ENCODE measurements around the gene NSA2.

The NSA2 gene

GRCh38 chr5:74801197-74801596 lies 34.1 kb downstream of the NSA2 start:
- FAIRE-seq, result no peak
- TF ChIP-seq TAF1 (IDR thresholded peaks at IDR 0.05; ENCODE audit: low read depth, low read length), result no peak
- TF ChIP-seq POLR2AphosphoS5 (IDR thresholded peaks at IDR 0.05; ENCODE audit: low read depth, low read length), result no peak
- TF ChIP-seq POU2F2 (IDR thresholded peaks at IDR 0.05; ENCODE audit: low read depth, low read length), result no peak
- TF ChIP-seq POLR2A (IDR thresholded peaks at IDR 0.05; ENCODE audit: low read depth, low read length), result no peak
- no peak for TF ChIP-seq PAX5 (IDR thresholded peaks at IDR 0.05; ENCODE audit: insufficient read depth, low read length, severe bottlenecking)
- TF ChIP-seq SPI1 (IDR thresholded peaks at IDR 0.05; ENCODE audit: low read depth, low read length), result no peak
- DNase-seq (ENCODE audit: insufficient read length, low spot score), result no peak

GRCh38 chr5:74801941-74802340 lies 34.9 kb downstream of the NSA2 start:
- FAIRE-seq, result no peak
- no peak for DNase-seq (ENCODE audit: insufficient read length, low spot score)
- no peak for TF ChIP-seq POLR2AphosphoS5 (IDR thresholded peaks at IDR 0.05; ENCODE audit: low read depth, low read length)
- no peak for TF ChIP-seq TAF1 (IDR thresholded peaks at IDR 0.05; ENCODE audit: low read depth, low read length)
- TF ChIP-seq POLR2A (IDR thresholded peaks at IDR 0.05; ENCODE audit: low read depth, low read length), result no peak
- TF ChIP-seq PAX5 (IDR thresholded peaks at IDR 0.05; ENCODE audit: insufficient read depth, low read length, severe bottlenecking), result no peak
- TF ChIP-seq POU2F2 (IDR thresholded peaks at IDR 0.05; ENCODE audit: low read depth, low read length), result no peak
- TF ChIP-seq SPI1 (IDR thresholded peaks at IDR 0.05; ENCODE audit: low read depth, low read length), result no peak

GRCh38 chr5:74810915-74811314 lies 43.9 kb downstream of the NSA2 start:
- FAIRE-seq (no peak), DNase-seq (ENCODE audit: insufficient read length, low spot score) (no peak)
- TF ChIP-seq POLR2A (IDR thresholded peaks at IDR 0.05; ENCODE audit: low read depth, low read length) (no peak), POU2F2 (IDR thresholded peaks at IDR 0.05; ENCODE audit: low read depth, low read length) (no peak), PAX5 (IDR thresholded peaks at IDR 0.05; ENCODE audit: insufficient read depth, low read length, severe bottlenecking) (no peak)

GRCh38 chr5:74816875-74817274 lies 49.8 kb downstream of the NSA2 start:
- FAIRE-seq, result no peak
- no peak for TF ChIP-seq POLR2A (IDR thresholded peaks at IDR 0.05; ENCODE audit: low read depth, low read length)
- no peak for TF ChIP-seq POLR2AphosphoS5 (IDR thresholded peaks at IDR 0.05; ENCODE audit: low read depth, low read length)
- TF ChIP-seq POU2F2 (IDR thresholded peaks at IDR 0.05; ENCODE audit: low read depth, low read length), result no peak
- DNase-seq (ENCODE audit: insufficient read length, low spot score), result no peak

GRCh38 chr5:74822288-74822687 lies 55.2 kb downstream of the NSA2 start:
- TF ChIP-seq POLR2AphosphoS5 (IDR thresholded peaks at IDR 0.05; ENCODE audit: low read depth, low read length), result no peak
- TF ChIP-seq POU2F2 (IDR thresholded peaks at IDR 0.05; ENCODE audit: low read depth, low read length), result no peak
- no peak for TF ChIP-seq SPI1 (IDR thresholded peaks at IDR 0.05; ENCODE audit: low read depth, low read length)
- DNase-seq (ENCODE audit: insufficient read length, low spot score), result no peak
- FAIRE-seq, result no peak

- TF ChIP-seq POU2F2 (IDR thresholded peaks at IDR 0.05; ENCODE audit: low read depth, low read length) (no peak), POLR2A (IDR thresholded peaks at IDR 0.05; ENCODE audit: low read depth, low read length) (no peak), PAX5 (IDR thresholded peaks at IDR 0.05; ENCODE audit: insufficient read depth, low read length, severe bottlenecking) (no peak), POLR2AphosphoS5 (IDR thresholded peaks at IDR 0.05; ENCODE audit: low read depth, low read length) (no peak)
- FAIRE-seq, result no peak
- no peak for DNase-seq (ENCODE audit: insufficient read length, low spot score)
Measured at GRCh38 chr5:74829413-74829812, 62.4 kb downstream of the NSA2 start.

All from GM12891 (cell line).